GM15510 (cell line): ENCODE measurements around the gene GTF2E1.

Source experiments
- POLR2A ChIP-seq: IDR thresholded peaks from 3 replicates; pipeline ENCODE4 v1.6.1; 2011; ENCODE audit warnings: borderline replicate concordance; ENCODE audit not compliant: insufficient read length; ENCODE audit errors: extremely low read depth

The GTF2E1 gene

GRCh38 chr3:120745466-120745865 is 2.9 kb downstream of the GTF2E1 start:
- TF ChIP-seq POLR2A: no peak

GRCh38 chr3:120749843-120750242 is 7.3 kb downstream of the GTF2E1 start:
- no peak for TF ChIP-seq POLR2A

DNA sequence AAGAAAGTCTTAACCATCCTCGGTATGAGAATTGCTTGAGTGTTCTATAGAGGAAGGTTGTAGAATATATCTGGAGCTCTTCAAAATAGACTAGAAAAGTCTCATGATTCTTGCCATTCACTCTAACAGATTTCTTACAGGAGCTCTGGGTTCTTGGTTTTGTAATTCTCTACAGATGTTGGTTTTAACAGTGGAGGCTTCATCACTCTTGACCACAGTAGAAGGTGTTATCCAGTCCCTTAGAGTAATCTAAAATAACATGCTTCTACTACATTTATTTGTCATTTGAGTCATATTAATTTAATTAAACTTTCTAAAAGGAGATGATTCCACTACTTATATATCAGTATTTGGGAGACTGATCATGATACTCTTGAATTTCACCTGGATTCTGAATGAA is 9.7 kb downstream of the GTF2E1 start:
- no peak for TF ChIP-seq POLR2A

GRCh38 chr3:120752865-120753264 is 10.3 kb downstream of the GTF2E1 start:
- TF ChIP-seq POLR2A: no peak

GRCh38 chr3:120753810-120754209 is 11.3 kb downstream of the GTF2E1 start:
- TF ChIP-seq POLR2A: no peak

GRCh38 chr3:120756061-120756460 is 13.5 kb downstream of the GTF2E1 start:
- TF ChIP-seq POLR2A: no peak

DNA sequence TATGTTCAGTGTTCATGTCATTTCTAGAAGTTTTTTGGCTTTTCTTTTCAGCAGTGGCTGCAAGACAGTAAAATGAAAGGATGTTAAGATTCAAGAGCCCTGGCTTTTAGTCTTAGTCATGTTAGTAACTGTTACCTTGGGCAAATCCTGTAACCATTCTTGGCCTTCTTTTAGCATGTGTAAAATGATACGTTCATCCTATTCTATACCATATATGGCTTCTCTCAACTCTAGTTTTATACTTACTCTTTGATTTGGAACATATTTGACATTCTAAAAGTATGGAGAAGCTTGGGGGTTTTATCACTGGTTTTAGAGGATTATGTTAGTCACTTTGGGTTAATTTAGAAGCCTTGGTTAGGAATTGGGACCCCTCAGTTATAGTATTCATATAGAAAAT is 20.1 kb downstream of the GTF2E1 start:
- no peak for TF ChIP-seq POLR2A

- no peak for TF ChIP-seq POLR2A
Observed at GRCh38 chr3:120763601-120764000, 21.1 kb downstream of the GTF2E1 start.

DNA sequence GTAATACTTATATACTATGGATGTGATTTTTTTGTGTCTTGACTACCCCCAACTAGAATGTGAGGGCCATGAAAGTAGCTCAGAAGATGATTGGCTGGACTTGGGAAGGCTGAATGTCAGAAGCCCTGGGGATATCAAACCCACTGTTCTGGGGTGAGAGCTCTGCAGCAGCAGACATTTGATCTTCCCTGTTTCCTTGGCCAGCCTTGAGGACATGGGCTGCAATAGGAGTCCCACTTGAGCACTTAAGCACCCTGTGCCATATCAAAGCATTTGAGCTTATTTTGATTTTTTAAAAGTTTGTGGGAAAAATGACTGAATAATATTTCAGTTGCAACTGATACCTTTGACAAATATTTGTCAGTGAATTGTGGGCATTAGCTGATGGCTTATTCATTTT is 21.7 kb downstream of the GTF2E1 start:
- TF ChIP-seq POLR2A: no peak

- TF ChIP-seq POLR2A: no peak
Observed at GRCh38 chr3:120765830-120766493, 23.4 kb downstream of the GTF2E1 start.

- TF ChIP-seq POLR2A: no peak
Observed at GRCh38 chr3:120766576-120766975, 24.0 kb downstream of the GTF2E1 start.

DNA sequence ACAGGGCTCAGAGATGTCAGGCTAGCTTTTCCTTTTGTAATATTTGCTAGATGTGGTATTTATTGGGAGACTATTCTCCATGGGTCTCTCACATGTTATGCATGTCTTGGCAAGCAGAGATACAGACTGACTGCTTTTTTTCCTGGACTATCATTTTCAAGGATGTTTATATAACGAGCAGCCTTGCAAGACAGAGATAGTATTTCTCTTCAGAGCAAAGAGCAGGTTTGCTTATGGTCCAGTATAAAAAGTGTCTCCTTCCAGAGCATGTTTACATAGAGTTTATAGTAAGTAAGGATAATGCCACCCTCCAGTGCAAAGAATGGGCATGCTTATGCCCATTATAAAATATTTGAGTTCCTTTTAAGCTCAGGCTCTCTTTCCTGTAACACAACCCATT is 24.6 kb downstream of the GTF2E1 start:
- no peak for TF ChIP-seq POLR2A

DNA sequence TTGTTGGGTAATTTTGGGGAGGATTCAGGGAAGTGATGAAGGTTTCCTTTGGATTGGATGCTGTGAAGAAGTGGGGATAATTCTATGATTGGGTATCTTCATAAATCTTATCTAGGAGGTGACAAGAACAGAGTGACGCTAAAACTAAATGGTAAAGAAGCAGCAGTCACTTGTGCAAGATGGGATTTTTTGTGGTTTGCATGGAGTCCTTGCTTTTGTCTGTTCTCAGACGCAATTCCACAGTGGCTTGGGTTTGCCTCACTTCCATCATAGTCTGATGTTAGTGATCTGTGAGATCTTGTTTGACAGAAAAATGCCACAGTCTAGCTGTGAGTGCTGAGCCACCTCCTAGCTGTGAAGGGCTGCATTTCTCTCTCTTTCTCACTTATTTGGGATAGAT is 26.9 kb downstream of the GTF2E1 start:
- no peak for TF ChIP-seq POLR2A

GRCh38 chr3:120770891-120771290 is 28.3 kb downstream of the GTF2E1 start:
- TF ChIP-seq POLR2A: no peak

DNA sequence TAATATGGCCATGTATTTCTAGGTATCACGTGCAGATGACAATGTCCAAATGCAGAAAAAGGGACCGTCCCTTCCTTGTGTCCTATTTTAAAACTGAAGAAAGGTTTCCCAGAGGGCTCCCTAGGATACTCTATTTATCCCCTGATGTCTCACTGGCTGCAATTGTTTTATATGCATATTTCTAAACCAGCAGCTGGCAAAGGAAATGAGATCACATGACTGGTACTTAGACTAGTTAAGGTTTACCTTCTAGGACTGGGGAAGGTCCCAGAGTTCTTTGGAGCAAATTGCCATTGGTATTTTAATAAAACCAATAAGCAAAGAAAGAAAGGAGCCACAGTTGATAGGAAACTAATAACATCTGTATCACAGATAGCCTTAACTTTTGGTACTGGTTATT is 29.5 kb downstream of the GTF2E1 start:
- TF ChIP-seq POLR2A: no peak

DNA sequence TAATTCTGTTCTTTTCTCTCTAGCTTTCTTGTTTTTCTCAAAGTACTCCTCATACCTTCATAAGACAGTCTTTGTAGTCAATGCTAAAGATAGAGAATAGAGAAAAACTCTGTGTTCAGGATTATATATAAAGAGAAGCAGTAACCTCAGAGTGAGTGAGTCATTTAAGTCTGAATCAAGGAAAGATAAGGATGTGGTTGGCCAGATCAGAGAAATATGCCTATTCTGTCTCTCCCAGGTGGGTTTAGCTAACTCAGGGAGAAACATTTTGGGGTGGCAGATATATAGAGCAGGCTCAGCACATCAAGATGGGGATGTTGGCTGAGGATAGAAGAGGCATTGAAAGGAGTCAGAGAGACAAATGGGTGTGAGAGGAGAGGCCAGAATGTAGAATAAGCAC is 31.4 kb downstream of the GTF2E1 start:
- no peak for TF ChIP-seq POLR2A

- TF ChIP-seq POLR2A: no peak
Observed at GRCh38 chr3:120775411-120775810, 32.9 kb downstream of the GTF2E1 start.
